ENCODE measurements around the gene BEAN1. TPM values are rescaled to one million over a fixed set of nuclear protein-coding genes. Genes with fewer than 3 reads are reported as not detected.
"Not testable (repeated sequence)": the region's sequence is repeated elsewhere in the genome, so short reads cannot be mapped to it uniquely, and the experiment has no call there.

Gene BEAN1
- total RNA-seq, 1 donor from 2014 or later, result not detected

GRCh38 chr16:66457888-66458287 is 30.8 kb downstream of the BEAN1 start:
- no peak overlapping the region for H3K27ac ChIP-seq
- no peak for TF ChIP-seq CTCF (IDR thresholded peaks at IDR 0.05)
- DNase-seq (ENCODE audit: low spot score in 2 of 2), result no peak
- no peaks in the 10 kb centered on the region for H3K27me3 ChIP-seq
- intact Hi-C loops (cut with DNase I), result no loop called here
- no peaks in the 10 kb centered on the region for H3K36me3 ChIP-seq
- no peaks in the 10 kb centered on the region for H3K9me3 ChIP-seq
- H3K4me1 ChIP-seq, result no peaks in the 10 kb centered on the region
- no peak overlapping the region for H3K4me3 ChIP-seq

GRCh38 chr16:66458292-66458691 is 31.2 kb downstream of the BEAN1 start:
- TF ChIP-seq CTCF (IDR thresholded peaks at IDR 0.05), result no peak
- Histone ChIP-seq H3K36me3 (no peaks in the 10 kb centered on the region), H3K4me1 (no peaks in the 10 kb centered on the region), H3K27ac (no peak overlapping the region), H3K9me3 (no peaks in the 10 kb centered on the region), H3K27me3 (no peaks in the 10 kb centered on the region), H3K4me3 (no peak overlapping the region)
- no peak for DNase-seq (ENCODE audit: low spot score in 2 of 2)
- intact Hi-C loops (cut with DNase I), result no loop called here

- H3K9me3 ChIP-seq, result no peaks in the 10 kb centered on the region
- H3K36me3 ChIP-seq, result no peaks in the 10 kb centered on the region
- DNase-seq (ENCODE audit: low spot score in 2 of 2), result no peak
- H3K4me3 ChIP-seq, result no peak overlapping the region
- intact Hi-C loops (cut with DNase I), result no loop called here
- H3K4me1 ChIP-seq, result no peaks in the 10 kb centered on the region
- no peak overlapping the region for H3K27ac ChIP-seq
- no peaks in the 10 kb centered on the region for H3K27me3 ChIP-seq
- no peak for TF ChIP-seq CTCF (IDR thresholded peaks at IDR 0.05)
These were observed 31.8 kb downstream of the BEAN1 start for GRCh38 chr16:66458853-66459252.

GRCh38 chr16:66459878-66460277 is 32.8 kb downstream of the BEAN1 start:
- Histone ChIP-seq H3K27me3 (no peaks in the 10 kb centered on the region), H3K27ac (no peak overlapping the region), H3K4me3 (no peak overlapping the region), H3K9me3 (no peaks in the 10 kb centered on the region), H3K36me3 (no peaks in the 10 kb centered on the region), H3K4me1 (no peaks in the 10 kb centered on the region)
- intact Hi-C loops (cut with DNase I), result no loop called here
- no peak for DNase-seq (ENCODE audit: low spot score in 2 of 2)
- TF ChIP-seq CTCF (IDR thresholded peaks at IDR 0.05), result no peak

GRCh38 chr16:66460703-66461102 is 33.6 kb downstream of the BEAN1 start:
- Histone ChIP-seq H3K4me1 (no peaks in the 10 kb centered on the region), H3K4me3 (no peak overlapping the region), H3K9me3 (no peaks in the 10 kb centered on the region), H3K27ac (no peak overlapping the region), H3K36me3 (no peaks in the 10 kb centered on the region), H3K27me3 (no peaks in the 10 kb centered on the region)
- intact Hi-C loops (cut with DNase I), result no loop called here
- no peak for TF ChIP-seq CTCF (IDR thresholded peaks at IDR 0.05)
- DNase-seq (ENCODE audit: low spot score in 2 of 2), result no peak

GRCh38 chr16:66462912-66463311 is 35.8 kb downstream of the BEAN1 start:
- H3K9me3 ChIP-seq, result peaks cover 0 to 6% of the 10 kb centered on the region in 2 donors
- H3K27ac ChIP-seq, result no peak overlapping the region
- no peak overlapping the region for H3K4me3 ChIP-seq
- no peaks in the 10 kb centered on the region for H3K36me3 ChIP-seq
- intact Hi-C loops (cut with DNase I), result no loop called here
- no peak for TF ChIP-seq CTCF (IDR thresholded peaks at IDR 0.05)
- no peak for DNase-seq (ENCODE audit: low spot score in 2 of 2)
- no peaks in the 10 kb centered on the region for H3K4me1 ChIP-seq
- no peaks in the 10 kb centered on the region for H3K27me3 ChIP-seq

GRCh38 chr16:66465946-66466345 is 38.9 kb downstream of the BEAN1 start:
- H3K4me1 ChIP-seq; H3K27ac ChIP-seq; H3K27me3 ChIP-seq; H3K4me3 ChIP-seq; H3K36me3 ChIP-seq; intact Hi-C loops (cut with DNase I); DNase-seq (ENCODE audit: low spot score in 2 of 2); H3K9me3 ChIP-seq: not testable (repeated sequence)

- H3K9me3 ChIP-seq; H3K27ac ChIP-seq; H3K36me3 ChIP-seq; intact Hi-C loops (cut with DNase I); H3K27me3 ChIP-seq; H3K4me3 ChIP-seq; DNase-seq (ENCODE audit: low spot score in 2 of 2); H3K4me1 ChIP-seq: not testable (repeated sequence)
These were observed 39.5 kb downstream of the BEAN1 start for GRCh38 chr16:66466636-66467035.

Measured in ascending aorta (tissue), 2 donors.